G401 (cell line): Measurements from ENCODE around the gene FAT2. TPM values are rescaled to one million over a fixed set of nuclear protein-coding genes. Genes with fewer than 3 reads are reported as not detected.
A peak's percentile ranks its signal among the peaks of the same experiment; 100 is the strongest.

Source experiments
- DNase-seq: peaks from one replicate; pipeline ENCODE4 v3.0.0-alpha.2; 2015; ENCODE audit warnings: low spot score
- in situ Hi-C: cut with HindIII; loops from 2 replicates; pipeline ENCODE4 v1.10.0; 2016; ENCODE audit warnings: low sequenced_read_pairs, mixed read lengths
- total RNA-seq: library from RNA; depleted of rRNA; stranded (reverse); fragments of >200 nt; shearing (Covaris generic); gene quantifications from 2 replicates; pipeline ENCODE4 v1.2.3, GENCODE V29; 2014; rRNA removed

FAT2 gene
- total RNA-seq = not detected in 2 replicates

GRCh38 chr5:151591144-151591819, at the start of gene FAT2:
TSS of gene FAT2 (minus strand) at chr5:151591331. CDS start at chr5:151568931, 22,400 bp downstream.
- in situ Hi-C loops = no loop called here
- peak; percentile 97 for DNase-seq

GRCh38 chr5:151638619-151639018, 47.5 kb upstream of the FAT2 start:
- in situ Hi-C loops = no loop called here
- no peak for DNase-seq

- DNase-seq = no peak
- in situ Hi-C loops = no loop called here
These were observed 46.5 kb upstream of the FAT2 start for GRCh38 chr5:151637676-151638075.

GRCh38 chr5:151633892-151634291, 42.8 kb upstream of the FAT2 start:
- in situ Hi-C loops = no loop called here
- DNase-seq = no peak

DNA sequence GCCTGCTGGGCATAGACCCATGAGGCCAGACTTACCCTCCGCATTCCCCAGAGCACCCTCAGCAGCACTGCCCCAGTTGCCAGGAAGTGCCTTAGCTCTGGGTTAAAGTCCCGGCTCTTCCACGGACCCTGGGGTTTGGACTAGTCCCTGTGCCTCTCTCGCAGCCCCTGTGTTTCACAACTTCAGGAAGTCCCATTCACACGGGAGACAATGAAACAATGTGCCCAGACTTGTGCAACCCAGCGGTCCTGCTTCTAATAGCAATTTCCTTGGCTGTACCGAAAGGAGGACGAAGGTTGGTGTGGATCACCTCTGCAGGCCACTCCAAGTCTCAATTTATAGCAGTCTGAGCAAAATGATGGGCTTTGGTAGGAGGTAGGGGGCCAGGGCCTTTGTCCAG, 41.8 kb upstream of the FAT2 start:
- in situ Hi-C loops = no loop called here
- DNase-seq = no peak

DNA sequence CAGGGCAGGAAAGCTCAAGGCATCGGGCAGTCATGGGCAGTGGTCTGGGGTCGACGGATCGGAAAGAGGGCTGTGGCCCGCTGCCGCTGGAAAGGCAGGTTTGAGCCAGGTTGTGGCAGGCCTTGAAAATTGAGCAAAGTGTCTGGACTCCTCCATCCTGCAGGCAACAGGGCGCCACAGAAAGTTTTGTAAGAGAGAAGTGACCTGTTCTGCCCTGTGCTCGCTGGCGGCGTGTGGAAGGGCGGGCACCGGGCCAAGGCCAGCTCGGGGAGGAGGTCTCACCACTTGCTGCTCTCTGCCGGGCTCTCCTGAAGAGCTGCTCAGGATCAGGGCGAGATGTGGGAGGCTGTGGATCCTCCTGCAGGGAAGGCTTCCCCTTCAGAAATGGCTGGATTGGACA, 41.4 kb upstream of the FAT2 start:
- DNase-seq = no peak
- in situ Hi-C loops = no loop called here

- DNase-seq = no peak
- in situ Hi-C loops = no loop called here
These were observed 40.8 kb upstream of the FAT2 start for GRCh38 chr5:151631941-151632340.

DNA sequence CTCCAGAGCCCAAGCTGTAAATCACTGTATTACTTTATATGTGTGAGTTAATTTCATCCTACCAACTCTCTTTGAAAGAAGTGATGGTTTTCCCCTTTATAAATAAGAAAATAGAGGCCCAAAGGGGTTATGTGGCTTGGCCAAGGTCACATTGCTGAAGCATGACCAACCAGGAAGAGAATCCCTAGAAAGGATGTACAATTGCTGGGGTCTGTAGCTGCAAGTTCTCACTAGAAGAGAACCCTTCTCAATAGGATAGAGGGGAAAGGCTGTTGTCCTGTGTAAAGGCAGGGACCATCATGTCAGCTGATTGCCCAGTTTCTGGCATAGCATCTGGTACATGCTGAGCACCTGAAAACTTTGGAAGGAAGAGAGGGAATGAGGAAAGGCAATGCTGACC, 39.0 kb upstream of the FAT2 start:
- no peak for DNase-seq
- in situ Hi-C loops = no loop called here

GRCh38 chr5:151628112-151628823, 37.1 kb upstream of the FAT2 start:
- DNase-seq = no peak
- in situ Hi-C loops = no loop called here

DNA sequence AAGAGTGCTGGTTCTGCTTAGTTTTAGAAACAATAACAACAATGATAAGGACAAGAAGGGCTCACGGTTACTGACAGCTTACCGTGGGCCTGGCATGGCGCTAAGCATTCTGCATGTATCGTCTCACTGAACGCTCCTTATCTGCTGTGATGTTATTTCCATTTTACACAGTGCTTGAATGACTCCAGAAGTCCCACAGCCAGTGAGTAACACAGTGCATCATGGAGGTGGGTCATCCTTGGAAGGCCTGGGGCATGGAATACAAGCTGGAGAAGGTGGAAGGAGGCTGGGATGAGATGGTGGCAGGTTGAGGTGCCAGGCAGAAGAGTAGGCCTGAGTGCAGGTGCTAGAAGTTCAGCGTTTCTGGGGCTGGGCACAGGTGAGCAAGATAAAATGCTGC, 36.5 kb upstream of the FAT2 start:
- in situ Hi-C loops = no loop called here
- DNase-seq = no peak

GRCh38 chr5:151625285-151625684, 34.2 kb upstream of the FAT2 start:
- no peak for DNase-seq
- in situ Hi-C loops = no loop called here

DNA sequence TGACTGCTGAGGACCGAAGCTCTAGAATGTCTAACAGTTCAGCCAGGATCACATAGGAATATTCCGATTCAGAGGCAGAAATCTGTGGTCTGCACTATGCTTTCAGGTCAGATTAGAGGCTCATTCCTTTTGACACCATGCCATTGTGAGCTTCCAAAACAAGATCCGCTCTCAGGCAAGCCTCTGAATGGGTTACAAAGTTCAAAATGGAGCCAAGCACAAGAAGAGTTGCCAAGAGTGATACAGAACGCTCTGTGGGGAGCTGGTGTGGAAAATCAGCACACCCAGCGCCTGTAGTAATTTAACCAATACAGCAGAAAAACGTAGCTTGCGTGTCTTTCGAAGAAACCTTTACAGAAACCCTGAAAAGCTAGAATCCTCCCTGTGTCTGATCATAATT, 33.3 kb upstream of the FAT2 start:
- in situ Hi-C loops = no loop called here
- peak; percentile 96 for DNase-seq

GRCh38 chr5:151622367-151623088, 31.4 kb upstream of the FAT2 start:
- in situ Hi-C loops = no loop called here
- peak; percentile 50 for DNase-seq

DNA sequence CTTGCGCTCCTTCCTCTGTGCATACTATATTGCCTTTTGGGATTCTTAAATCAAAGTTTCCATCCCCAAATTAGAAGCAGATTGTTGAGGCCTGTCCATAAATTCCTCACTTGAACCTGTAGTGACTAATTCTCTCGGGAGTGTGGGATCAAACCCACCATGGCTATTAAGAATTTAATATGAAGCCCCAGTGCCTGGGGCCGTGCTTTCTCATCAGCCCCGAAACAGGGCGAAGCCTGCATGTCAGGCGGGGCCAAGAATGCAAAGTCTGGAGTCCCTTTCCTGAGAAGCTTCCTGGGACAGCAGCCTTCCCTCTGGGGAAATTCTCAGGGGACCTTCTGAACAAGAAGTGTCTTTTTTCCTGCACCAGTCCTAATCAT, 29.3 kb upstream of the FAT2 start:
- DNase-seq = no peak
- in situ Hi-C loops = no loop called here

DNA sequence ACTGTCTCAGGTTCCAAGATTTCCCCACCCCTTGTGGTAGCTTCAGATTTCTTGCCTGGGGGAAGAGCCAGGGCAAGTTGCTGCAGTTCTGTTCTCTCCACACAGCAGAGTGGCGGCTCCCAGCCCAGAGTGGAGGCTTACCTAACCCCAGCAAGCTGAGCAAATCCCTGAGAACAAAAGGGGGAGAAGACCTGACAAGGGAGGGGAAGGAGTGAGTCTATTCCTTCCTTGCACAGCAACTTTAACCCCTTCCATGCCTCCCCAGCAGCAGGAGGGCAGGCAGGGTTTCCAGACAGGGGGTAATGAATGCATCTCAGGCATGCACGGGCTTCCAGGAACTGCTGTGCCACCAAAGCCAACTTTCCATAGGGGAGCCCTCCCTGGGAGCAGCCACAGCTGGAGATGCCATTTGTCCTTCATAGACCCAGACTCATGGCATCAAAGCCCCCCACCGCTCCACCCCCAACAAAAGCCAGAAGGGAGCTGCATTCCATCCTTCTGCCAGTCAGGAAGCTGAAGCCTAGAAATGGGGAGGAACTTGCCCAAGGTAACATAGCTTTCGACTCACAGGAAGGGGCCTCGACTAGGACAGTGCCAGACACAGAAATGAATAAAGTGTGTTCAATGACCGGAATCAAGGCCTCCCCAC, 28.8 kb upstream of the FAT2 start:
- DNase-seq = no peak
- in situ Hi-C loops = no loop called here

DNA sequence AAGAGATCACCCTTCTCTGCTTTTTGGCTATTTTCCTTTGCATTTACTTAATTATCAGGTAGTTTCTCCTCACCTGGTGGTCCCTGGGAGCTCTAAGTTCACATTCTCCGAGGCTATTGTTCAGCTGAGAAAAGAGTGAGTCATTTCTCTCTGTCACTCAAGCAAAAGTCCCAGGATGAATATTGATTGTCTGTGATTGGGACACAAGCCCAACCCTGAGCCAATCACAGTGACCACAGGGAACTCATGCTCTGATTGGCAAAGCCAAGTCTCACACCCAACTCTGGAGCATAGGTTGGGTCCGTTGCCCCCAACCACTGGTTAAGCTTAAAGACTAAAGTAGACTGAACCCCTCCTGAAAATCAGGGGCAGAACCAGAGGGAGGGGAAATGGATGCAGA, 27.8 kb upstream of the FAT2 start:
- no peak for DNase-seq
- in situ Hi-C loops = no loop called here

GRCh38 chr5:151617841-151618710, 26.9 kb upstream of the FAT2 start:
- in situ Hi-C loops = no loop called here
- no peak for DNase-seq

- in situ Hi-C loops = no loop called here
These were observed 26.3 kb upstream of the FAT2 start for GRCh38 chr5:151617383-151617840.

DNA sequence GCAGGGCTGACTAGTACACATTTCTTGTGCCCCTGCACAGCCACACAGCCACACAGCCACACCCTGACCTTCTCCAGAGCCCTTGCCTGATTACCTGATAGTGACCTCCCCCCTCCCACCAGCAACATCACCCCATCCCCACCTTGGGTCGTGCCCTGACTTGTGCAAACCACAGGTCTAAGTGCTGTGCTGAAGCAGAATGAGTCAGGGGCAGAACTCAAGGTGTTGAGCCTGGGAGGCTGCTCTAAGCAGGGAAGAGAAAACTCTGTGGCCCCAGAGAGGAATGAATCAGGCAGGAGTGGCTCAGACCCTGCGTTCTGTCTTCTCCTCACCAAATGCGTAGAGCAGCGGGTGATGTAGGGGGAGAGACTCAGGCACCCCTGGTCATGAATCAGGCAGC, 24.3 kb upstream of the FAT2 start:
- in situ Hi-C loops = no loop called here
- DNase-seq = no peak

More at GRCh38 chr5:151617383-151617840, 26.3 kb upstream of the FAT2 start:
- no peak for DNase-seq
